Liver (tissue), 3 donors: ENCODE measurements around the gene RHBDD3.

Experiments
- FOXA2 ChIP-seq: IDR thresholded peaks from 2 replicates; pipeline ENCODE4 v1.6.1; 2016; ENCODE audit warnings: antibody characterized with exemption
- RAD21 ChIP-seq, 2 donors: IDR thresholded peaks; 2 replicates each; pipeline ENCODE4 v1.6.1; 2016; ENCODE audit warnings: antibody characterized with exemption in 2 of 2, mild to moderate bottlenecking in 2 of 2
- TF ChIP-seq, protein P1 (sequence below): fragments of 150-350 bp; IDR thresholded peaks from 2 replicates; pipeline ENCODE4 v1.5.1; 2017; ENCODE audit warnings: improper control_type of control experiment, low read depth, low read length; ENCODE audit not compliant: missing input control
- donor health status: healthy.
- donor health status: healthy.

DNA sequence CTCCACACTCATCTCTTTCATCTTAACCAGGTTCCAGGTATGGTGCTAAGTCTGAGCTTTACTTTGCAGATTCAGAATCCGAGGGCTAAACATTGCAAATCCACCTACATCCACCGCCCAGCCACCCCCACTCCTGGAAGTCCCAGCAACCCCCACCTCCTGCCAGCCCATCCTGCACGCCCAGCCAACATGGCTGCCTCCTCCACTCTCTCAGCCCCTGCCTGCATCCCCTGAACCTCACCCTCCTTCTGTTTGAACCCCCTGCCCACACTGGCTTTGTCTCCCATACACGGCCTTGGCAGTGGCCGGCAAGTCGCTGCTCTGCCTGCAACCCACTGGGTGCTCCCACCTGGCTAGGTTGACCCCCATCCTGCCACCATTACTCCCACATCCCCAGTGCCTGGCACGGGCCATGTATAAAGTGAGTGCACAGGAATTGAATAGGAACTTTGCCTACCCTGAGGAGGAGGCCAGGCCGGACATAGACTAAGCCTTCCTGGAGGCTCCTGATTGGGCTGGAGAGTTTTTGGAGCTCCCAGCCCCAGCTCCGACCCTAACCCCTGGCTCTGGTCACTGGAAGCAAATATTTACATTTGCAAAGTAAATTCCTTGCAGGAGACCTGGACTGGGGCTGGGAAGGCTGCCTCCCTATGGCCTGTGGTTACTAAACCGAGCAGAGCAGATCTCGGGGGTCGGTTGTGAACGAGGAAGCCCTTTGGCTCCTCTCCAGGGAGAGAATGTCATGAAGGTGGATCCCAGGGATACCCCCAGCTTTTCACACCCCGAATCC lies 47.7 kb downstream of the RHBDD3 start:
- TF ChIP-seq, protein P1, sequence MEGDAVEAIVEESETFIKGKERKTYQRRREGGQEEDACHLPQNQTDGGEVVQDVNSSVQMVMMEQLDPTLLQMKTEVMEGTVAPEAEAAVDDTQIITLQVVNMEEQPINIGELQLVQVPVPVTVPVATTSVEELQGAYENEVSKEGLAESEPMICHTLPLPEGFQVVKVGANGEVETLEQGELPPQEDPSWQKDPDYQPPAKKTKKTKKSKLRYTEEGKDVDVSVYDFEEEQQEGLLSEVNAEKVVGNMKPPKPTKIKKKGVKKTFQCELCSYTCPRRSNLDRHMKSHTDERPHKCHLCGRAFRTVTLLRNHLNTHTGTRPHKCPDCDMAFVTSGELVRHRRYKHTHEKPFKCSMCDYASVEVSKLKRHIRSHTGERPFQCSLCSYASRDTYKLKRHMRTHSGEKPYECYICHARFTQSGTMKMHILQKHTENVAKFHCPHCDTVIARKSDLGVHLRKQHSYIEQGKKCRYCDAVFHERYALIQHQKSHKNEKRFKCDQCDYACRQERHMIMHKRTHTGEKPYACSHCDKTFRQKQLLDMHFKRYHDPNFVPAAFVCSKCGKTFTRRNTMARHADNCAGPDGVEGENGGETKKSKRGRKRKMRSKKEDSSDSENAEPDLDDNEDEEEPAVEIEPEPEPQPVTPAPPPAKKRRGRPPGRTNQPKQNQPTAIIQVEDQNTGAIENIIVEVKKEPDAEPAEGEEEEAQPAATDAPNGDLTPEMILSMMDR: no peak
- no peak for TF ChIP-seq RAD21 (IDR thresholded peaks at IDR 0.05)
- TF ChIP-seq FOXA2: no peak
